ENCODE measurements around the gene BNIP5.

Gene BNIP5

DNA sequence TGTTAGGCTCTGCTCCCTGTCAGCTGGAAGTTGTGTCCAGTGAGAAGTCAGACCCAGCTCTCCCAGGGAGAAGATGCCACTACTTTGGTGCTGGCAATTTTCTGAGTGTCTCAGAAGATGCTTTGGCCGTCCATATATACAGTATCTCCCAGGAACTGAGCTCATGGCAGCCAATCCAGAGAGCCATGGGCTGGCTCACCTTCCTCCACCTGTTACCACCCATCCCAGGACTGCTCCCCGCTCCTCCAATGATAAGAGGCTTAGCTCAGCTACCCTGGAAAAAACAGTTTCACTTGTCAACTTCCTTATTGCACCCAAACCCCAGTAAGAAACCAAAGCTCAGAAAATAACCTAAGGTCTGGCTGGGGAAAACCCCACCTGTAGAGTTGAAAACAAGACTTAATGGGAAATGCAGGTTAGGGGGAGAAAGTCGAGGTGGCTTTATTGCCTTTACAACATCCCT lies at the start of gene BNIP5:
Gene BNIP5 (minus strand): TSS at position 110 of the 463 bp plus-strand sequence. CDS start 6,198 bp downstream, outside the sequence.
- no peak for FAIRE-seq

GRCh38 chr6:36384095-36384494 lies 47.4 kb upstream of the BNIP5 start:
- no peak for FAIRE-seq

- FAIRE-seq: no peak
These were observed 46.9 kb upstream of the BNIP5 start for GRCh38 chr6:36383606-36384005.

DNA sequence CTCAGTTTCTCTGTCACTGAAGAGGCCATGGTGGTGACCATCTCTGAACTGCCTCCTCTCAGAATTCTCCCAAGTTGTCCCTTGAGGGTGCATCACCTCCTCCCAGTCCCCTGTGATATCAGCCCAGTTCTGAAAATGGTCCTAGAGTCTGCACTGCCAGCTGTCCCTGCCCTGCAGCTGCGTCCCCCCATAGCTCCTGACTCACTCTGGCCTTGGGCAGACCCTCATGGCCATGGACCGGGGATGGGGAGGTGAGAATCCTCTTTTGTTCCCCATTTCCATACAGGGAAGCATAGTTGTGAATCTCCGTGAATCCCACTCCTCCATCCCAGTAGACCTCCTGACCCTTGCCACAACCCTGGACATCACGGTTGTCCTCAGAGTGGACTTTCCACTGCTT lies 46.3 kb upstream of the BNIP5 start:
- FAIRE-seq: no peak

DNA sequence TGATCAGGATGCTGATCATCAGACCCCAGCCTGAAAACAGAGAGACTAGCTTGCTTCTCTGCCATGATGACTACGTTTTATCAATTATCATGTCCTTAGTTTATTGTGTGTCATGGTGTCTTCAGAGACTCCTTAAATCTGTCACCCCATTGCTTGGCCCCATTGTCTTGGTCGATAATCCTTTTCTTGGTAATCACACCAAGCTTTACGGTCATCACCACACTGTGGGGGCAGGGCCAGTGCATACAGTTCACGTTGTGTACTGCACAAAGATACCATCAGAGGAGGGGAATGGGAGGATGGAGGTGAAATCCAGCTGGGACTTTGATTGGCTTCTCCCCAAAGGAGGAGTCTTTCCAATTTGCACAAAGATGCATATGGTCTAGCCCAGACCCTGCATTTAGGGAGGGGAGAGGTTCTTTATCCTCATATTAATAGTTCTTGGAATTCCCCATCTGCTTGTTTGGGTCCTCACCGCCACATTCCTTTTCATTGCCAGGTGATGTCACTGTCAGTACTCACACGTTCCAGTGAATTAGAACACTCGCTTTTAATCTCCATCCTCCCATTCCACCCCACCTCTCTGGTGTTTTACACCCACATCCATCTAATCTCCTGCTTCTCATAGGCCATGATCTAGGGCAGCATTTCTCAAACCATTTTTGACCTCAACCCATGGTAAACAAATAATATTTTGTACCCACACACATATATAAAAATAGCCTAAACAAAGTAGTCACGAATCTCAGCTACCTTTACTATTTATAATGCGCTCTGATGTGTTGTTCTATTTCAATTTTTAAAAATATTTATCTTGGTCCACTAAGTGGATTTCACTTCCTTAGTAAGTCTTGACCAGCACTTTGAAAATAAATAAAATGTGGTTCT lies 45.1 kb upstream of the BNIP5 start:
- no peak for FAIRE-seq

GRCh38 chr6:36380166-36380565 lies 43.5 kb upstream of the BNIP5 start:
- FAIRE-seq: no peak

GRCh38 chr6:36378936-36379335 lies 42.2 kb upstream of the BNIP5 start:
- no peak for FAIRE-seq

GRCh38 chr6:36378243-36378920 lies 41.7 kb upstream of the BNIP5 start:
- no peak for FAIRE-seq

GRCh38 chr6:36377594-36377993 lies 40.9 kb upstream of the BNIP5 start:
- no peak for FAIRE-seq

DNA sequence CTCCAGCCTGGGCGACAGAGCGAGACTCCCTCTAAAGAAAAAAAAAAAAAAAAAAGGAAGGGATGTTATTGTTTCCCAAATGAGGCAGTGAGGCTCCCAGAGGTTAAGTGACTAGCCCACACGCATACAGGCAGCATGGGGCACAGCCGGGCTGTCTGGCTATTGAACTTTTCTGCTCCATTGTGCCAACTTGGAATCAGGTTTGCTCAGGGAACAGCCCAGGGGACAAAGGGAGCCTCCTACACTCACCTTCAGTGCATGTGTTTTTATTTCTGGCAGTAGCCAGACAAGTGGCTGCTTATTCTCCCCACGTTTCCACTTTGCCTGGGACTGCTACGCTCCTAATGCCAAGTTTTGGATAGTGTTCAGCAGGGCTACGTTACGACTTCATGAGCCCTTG lies 40.1 kb upstream of the BNIP5 start:
- FAIRE-seq: no peak

DNA sequence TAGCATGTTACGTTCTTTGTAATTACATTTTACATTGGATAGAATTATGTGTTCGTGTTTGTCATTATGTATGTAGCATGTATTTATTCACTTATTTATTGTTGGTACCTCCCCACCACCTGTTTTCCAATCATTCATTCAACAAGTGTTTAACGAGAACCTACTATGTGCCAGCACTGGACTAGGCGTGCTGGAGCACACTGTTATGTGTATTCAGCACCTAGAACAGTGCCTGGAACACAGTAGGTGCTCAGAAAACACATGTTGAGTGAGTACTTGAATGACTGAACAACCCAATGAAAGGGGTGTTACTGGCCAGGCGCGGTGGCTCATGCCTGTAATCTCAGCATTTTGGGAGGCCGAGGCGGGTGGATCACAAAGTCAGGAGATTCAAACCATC lies 39.5 kb upstream of the BNIP5 start:
- FAIRE-seq: no peak

DNA sequence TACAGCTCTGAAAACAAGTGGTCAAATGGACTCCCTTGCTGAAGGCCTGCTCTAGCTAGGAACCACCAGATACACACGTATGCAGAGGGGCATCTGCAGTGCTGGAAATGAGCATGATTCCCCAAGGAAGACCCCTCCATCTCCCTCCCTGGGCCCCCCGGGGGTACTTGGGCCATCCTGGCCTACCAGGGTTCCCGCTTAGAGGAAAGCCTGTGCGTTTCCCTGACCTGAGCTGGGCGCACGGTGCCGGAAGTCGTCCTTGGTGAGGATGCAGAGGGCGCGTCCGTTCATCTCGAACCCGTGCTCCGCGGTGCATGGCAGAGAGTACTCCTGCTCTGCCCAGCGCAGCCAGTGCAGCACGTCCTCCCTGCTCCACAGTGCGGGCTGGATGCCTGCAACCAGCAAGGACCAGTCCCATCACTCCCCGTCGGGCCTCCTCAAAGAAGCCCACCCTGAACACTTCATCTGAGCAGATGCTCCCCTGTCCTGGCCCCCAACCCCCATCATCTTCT lies 39.0 kb upstream of the BNIP5 start:
- no peak for FAIRE-seq

DNA sequence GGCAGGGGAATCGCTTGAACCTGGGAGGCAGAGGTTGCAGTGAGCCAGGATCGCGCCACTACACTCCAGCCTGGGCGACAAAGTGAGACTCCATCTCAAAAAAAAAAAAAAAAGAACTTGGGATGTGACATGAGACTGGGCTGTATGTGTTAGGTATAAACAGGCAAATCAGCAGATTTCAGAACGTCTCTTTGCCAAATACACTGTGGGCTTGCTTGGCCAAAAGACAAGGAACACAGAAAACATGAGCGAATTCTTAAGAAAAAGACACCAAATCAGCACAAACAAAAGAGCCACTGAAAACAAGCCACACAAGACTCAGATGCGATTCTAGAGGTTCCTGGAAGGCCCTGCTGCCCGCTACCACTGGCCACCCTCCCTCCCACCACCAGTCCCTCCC lies 38.3 kb upstream of the BNIP5 start:
- no peak for FAIRE-seq

DNA sequence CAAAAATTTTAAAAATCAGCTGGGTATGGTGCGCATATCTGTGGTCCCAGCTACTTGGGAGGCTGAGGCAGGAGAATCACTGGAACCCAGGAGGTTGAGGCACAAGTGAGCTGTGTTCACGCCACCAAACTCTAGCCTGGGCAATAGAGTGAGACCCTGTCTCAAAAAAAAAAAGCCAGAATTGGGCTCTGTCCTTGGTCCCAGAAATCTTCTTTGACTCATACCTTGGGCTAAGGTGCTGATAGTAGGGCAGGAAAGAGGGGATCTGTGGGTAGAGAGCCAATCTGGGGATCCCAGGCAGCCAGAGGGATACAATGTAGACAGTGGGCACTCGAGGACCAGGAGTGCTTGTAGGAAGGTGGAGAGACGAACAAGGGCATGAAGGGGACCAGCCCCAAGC lies 37.5 kb upstream of the BNIP5 start:
- no peak for FAIRE-seq

DNA sequence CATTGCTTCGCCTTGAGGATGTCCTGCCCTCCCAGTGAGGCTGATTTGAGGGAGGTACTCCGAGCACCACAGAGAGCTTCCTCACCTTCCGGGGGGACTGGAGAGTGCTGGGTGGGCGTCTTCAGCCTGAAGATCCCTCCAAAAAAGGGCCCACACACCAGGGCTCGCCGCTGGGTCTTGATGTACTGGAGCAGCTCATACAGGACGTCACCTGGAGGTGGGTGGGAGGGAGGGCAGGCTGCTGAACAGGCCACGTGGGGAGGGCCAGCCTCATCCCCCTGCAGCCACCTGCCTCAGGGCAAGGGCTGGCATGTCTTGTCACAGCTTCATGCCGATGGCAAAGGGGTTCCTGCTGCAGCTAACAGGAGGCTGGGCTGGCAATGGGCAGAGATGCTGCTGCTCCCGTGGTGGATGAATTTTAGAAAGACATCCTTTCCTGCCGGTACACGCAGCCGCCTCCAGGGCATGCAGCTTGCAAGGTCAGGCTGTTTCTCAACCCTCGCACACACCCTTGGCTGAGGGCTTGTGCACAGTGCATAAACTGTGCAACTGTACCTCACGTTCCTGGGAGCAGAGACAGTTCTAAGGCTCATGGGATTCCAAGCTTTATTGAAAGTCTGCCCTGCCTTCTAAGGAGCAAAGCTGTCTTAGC lies 36.8 kb upstream of the BNIP5 start:
- no peak for FAIRE-seq

DNA sequence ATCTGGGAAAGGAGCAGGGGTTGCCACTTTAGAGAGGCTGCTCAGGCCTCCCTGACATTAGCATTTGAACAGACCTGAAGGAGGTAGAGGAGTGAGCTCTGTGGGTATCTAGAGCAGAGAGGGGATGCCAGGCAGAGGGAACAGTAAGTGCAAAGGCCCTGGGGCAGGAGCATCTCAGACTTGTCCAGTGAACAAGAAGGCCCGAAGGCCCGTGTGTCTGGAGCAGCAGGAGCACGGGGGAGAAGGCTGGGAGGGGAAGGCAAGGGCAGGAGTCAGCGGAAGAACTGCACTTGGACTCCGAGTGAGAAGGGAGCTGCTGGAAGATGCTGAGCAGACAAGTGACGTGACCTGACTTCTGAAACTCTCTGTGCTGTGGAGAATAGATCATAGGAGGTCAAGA lies 35.4 kb upstream of the BNIP5 start:
- FAIRE-seq: no peak

DNA sequence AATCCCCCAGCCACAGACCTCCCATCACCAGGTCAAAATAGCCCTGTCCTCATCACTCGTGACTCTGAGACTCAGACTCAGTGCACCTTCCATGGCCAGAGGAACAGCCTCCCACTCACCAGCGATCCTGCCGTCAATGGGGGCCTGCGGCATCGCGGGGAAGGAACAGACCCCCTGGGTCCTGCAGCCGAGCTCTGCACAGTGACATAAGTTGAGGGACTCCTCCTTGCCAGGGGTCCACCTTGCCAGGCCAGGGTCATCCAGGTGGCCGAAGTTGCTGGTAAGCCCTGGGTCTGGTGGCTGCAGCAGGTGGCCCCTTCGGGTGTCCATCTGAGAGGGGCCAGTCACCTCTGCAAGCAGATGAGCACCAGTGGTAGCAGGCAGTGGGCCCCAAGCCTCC lies 34.5 kb upstream of the BNIP5 start:
- no peak for FAIRE-seq

GRCh38 chr6:36370638-36371037 lies 34.0 kb upstream of the BNIP5 start:
- FAIRE-seq: no peak

GRCh38 chr6:36368921-36369865 lies 32.5 kb upstream of the BNIP5 start:
- FAIRE-seq: no peak

DNA sequence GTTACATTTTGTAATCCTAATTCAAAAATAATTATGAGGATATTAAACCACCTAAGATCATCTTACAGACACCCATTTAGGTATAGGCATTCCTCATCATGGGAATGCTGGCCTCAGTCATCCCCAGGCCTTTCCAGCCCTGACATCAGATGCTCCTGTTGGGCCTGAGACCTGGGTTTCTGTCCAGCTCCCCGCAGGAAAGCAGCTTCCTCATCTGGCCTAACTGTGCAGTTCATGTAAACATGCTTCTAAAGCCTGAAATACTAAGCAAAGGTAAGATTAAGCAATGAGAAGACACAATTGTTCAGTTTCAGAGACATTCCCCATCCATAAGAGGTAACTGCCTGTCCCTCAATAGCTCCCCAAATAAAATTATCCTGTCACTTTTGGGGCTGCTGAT lies 31.7 kb upstream of the BNIP5 start:
- no peak for FAIRE-seq

DNA sequence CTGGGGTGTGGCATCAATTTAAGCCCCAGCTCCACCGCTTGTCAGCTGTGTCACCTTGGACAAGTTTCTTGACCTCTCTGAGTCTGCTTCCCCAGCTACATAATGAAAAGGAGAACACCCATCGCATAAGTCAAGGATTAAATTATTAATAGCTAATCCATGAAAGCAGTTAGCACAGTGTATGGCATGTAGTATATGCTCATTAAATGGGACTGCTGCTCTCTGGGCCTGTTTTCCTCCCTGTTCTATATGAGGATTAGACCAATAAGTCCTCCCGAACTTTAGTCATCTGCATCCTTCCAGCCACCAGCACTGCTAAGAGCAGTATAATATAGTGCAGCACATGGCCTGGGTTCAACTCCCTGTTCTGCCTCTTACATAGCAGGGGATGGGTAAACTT lies 31.1 kb upstream of the BNIP5 start:
- no peak for FAIRE-seq

Measured in A204.1 (cell line).